Activated T-cell treated with anti-CD3 and anti-CD28 coated beads, Interleukin-2, amount 50 U/mL, for 48 hours (primary cell): Measurements from ENCODE around the gene IL1A.
"Not testable (repeated sequence)": the region's sequence is repeated elsewhere in the genome, so short reads cannot be mapped to it uniquely, and the experiment has no call there.

ENCODE experiments used
- DNase-seq, 2 experiments: peaks; one replicate each; pipeline ENCODE4 v3.0.0-alpha.2; 2020

The IL1A gene

DNA sequence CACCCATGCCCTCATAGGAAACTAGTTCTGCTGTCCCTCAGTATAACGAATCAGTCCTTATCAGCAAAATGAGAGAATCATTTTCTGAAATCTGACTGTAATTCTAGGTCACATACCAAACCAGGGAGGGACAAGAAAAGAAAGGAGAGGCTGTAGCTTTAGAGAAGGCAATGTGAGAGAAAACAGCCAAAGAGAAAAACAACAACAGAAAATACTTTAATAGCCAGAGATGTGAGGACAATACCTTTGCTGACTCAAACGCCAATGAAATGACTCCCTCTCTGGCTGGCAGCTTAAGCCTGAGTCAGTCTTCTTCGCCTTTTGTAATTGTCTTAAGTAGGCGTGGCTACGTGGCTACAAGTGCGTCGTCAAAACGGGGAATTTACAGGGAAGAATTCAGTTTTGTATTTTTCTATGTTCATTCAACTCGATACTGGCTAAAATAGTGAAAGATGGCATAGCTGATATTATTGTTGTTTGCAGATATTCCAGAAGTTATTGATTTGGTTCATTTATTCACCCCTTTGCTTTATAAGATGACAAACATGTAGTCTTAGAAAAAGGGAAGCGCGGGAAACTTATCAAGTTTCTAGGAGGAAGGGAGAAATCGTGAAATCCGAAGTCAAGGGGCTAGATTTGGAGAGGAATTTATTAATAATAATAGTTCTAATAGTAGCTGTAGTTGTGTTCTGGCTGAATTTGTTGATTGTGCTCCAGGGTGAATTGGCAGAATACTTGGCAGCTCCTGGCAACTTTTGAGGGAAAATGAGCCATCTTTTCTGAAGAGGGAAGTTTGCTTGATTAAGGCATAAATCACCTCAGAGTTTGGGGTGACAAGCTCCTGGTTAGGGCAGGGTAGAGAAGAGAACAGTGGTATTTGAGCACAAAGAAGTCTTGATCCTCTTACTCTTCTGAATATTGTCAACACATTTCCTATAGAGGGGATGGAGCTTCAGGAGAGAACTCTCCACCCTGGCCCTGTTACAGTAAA, at the start of gene IL1A:
Gene IL1A (minus strand): TSS at position 295 of the 991 bp plus-strand sequence. CDS start 723 bp downstream, outside the sequence.
- no peak for DNase-seq

- DNase-seq: no peak
Observed at GRCh38 chr2:112833976-112834375, 49.7 kb upstream of the IL1A start.

- not testable (repeated sequence) for DNase-seq
Observed at GRCh38 chr2:112833639-112833931, 49.3 kb upstream of the IL1A start.

GRCh38 chr2:112832841-112833638, 48.7 kb upstream of the IL1A start:
- no peak for DNase-seq

GRCh38 chr2:112831946-112832840, 47.9 kb upstream of the IL1A start:
- no peak for DNase-seq

DNA sequence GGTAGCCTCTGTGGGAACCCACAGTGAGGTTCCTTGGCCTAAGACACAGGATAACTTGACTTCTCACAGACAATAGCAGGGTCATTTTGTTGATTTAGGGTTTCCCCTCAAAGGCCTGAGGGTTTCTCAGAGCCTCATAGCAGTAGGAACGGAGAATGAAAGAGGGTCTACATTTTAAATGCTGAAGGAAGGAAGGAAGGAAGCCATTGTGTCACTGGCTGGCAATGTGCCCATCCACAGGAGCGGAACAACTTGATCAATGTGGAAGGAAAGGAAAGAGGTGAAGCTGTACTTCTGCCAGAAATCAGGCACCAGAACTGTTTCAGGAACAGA, 47.2 kb upstream of the IL1A start:
- DNase-seq: no peak

GRCh38 chr2:112830682-112831512, 46.6 kb upstream of the IL1A start:
- DNase-seq: no peak

DNA sequence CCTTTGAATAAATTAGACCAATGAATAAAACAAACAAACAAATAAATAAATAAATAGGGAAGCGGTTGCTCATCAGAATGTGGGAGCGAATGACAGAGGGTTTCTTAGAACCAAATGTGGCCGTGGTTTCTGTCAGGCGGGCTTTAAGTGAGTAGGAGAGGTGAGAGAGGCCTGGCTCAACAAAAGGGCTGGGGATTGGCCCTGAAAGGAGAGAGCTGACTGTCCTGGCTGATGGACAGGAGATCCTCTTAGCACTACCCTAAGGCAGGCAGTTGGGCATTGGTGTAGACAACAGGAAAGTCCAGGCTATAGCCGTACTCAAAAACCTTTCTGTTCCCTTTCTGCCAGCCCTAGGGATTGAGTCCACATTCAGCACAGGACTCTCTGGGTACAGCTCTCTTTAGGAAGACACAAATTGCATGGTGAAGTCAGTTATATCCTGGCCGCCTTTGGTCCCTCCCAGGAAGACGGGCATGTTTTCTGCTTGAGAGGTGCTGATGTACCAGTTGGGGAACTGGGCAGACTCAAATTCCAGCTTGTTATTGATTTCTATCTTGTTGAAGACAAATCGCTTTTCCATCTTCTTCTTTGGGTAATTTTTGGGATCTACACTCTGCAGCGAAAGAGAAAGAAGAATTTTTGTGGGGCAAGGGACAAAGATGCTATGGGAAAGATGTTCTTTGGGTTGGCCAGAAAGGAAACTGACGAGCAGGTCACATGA, 45.8 kb upstream of the IL1A start:
- no peak for DNase-seq

- DNase-seq: no peak
Observed at GRCh38 chr2:112829101-112829960, 45.0 kb upstream of the IL1A start.

GRCh38 chr2:112828251-112828691, 44.0 kb upstream of the IL1A start:
- no peak for DNase-seq

- no peak for DNase-seq
Observed at GRCh38 chr2:112827604-112828185, 43.4 kb upstream of the IL1A start.

GRCh38 chr2:112827009-112827408, 42.7 kb upstream of the IL1A start:
- no peak for DNase-seq

DNA sequence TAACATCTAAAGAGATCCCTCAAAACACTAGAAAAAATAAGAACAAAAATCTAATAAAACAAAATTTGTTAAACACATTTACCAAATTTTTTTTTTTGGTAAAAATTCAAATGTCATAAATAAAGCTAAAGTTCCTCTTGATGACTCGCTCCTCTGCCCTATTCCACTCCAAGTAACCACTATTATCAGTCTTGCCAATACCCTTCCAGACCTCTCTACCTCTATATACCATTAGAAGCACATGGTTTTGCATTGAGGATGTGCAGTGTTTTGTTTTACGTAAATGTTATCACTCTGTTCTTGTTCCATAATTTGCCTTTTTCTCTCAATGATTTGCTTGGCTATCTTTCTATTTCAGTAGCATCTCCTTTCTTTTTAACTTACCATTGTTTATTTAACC, 41.4 kb upstream of the IL1A start:
- no peak for DNase-seq

- no peak for DNase-seq
Observed at GRCh38 chr2:112824694-112825085, 40.4 kb upstream of the IL1A start.

DNA sequence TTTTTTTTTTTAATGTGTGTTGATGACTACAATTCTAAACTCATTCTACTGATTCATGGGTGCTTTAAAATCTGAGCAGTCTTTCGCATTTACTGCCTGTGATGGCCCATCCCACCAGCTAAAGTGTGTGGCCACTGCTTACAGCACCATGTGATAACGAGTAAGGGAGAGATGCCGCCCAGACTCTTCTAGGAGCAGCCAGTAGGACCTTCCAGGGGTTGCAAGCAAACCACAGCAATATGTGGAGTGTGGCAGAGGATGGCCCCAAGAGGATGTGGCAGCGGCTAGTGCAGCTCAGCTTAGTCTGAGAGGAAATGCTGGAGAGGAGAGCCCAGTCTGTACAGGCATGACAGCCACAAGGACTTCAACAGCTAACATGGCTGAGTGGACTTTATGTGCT, 37.4 kb upstream of the IL1A start:
- peak; percentile 49 to 52 for DNase-seq

DNA sequence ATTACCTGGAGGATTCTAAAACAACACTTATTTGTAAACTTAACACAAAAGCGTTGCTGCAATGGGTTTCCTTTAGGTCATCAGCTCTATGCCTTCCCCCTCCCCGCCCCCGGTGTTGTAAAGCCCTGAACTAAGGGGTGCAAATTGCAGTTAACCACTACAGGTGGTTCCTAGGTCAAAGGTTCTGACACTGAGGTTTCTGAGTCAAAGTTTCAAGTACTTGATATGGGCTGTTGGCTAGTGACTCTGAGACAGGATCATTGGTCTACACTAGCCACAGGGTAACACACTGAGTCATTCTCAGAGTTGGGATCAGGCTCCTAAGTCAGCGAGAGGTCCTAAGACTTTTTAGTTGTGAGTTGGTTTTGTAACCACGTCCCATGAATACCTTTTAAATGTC, 36.8 kb upstream of the IL1A start:
- DNase-seq: peak; percentile 71 to 73

DNA sequence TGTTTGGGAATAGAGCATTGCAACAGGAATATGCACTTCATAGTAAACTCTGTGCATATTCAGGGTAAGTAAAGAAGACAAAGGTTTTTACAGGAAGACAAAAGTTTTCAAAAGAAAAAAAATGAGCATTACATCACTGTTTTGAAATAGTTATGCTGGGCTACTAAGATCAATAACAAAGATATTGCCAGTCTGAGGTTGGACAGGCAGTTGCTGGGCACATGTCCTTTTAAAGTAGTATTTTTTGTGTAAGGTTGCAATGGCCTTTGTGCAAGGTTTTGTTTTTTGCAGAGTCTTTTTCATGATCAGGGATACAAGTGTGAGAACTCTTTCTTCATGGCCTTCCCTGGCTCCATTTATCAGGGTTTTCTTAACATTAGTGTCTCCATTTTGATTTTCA, 36.0 kb upstream of the IL1A start:
- DNase-seq: no peak

- DNase-seq: no peak
Observed at GRCh38 chr2:112819081-112819480, 34.8 kb upstream of the IL1A start.

DNA sequence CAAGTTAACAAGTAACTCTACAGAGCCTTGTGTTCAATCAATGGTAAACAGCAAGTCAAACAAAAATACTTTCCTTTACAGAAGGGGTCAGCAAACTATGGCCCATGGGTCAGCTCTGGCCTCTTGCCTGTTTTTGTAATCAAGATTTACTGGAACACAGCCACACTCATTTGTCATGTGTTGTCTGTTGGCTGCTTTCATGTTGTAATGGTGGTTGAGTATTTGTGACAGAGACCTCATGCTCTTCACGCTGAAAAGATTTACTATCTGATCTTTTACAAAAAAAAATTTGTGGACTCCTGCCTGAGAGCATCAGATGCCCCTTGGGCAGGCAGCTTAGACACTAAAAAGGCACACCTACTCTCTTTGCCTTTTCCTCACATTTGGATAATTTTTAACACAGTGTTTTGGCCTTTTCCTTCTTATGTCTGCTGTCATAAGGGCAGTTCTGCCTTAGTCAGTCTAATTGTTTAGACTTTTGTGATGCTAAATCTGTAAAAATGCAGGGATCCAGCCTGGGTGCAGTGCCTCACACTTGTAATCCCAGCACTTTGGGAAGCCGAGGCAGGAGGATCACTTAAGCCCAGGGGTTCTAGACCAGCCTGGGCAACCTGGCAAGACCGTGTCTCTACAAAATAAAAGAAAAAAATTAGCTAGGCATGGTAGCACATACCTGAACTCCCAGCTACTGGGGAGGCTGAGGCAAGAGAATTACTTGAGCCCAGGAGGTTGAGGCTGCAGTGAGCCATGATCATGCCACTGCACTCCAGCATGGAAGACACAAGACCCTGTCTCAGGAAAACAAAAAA, 34.0 kb upstream of the IL1A start:
- no peak for DNase-seq
